Hepatocyte (in vitro differentiated cells): Measurements from ENCODE around the gene HPSE2. TPM values are rescaled to one million over a fixed set of nuclear protein-coding genes. Genes with fewer than 3 reads are reported as not detected.

Source experiments
- DNase-seq: peaks from one replicate; pipeline ENCODE4 v3.0.0-alpha.2; 2016; ENCODE audit warnings: low spot score
- H2AFZ ChIP-seq: fragments of 200-600 bp; sonication (generic); 2 replicates; pipeline ENCODE4 v1.6.0; 2016; ENCODE audit warnings: antibody characterized with exemption, mild to moderate bottlenecking
- H3K27ac ChIP-seq: fragments of 200-600 bp; sonication (generic); 2 replicates; pipeline ENCODE4 v1.5.1; 2016; ENCODE audit warnings: mild to moderate bottlenecking
- H3K27me3 ChIP-seq: fragments of 200-600 bp; sonication (generic); 2 replicates; pipeline ENCODE4 v1.6.1; 2016
- H3K36me3 ChIP-seq: fragments of 200-600 bp; sonication (generic); replicated peaks from 2 replicates; pipeline ENCODE4 v1.5.1; 2016; ENCODE audit warnings: low read depth; ENCODE audit not compliant: insufficient read depth
- H3K4me1 ChIP-seq: fragments of 200-600 bp; sonication (generic); 2 replicates; pipeline ENCODE4 v1.5.1; 2016; ENCODE audit warnings: mild to moderate bottlenecking, moderate library complexity; ENCODE audit not compliant: insufficient read depth
- H3K4me2 ChIP-seq: fragments of 200-600 bp; sonication (generic); 2 replicates; pipeline ENCODE4 v1.6.0; 2016
- H3K4me3 ChIP-seq: fragments of 200-600 bp; sonication (generic); 2 replicates; pipeline ENCODE4 v1.5.1; 2016; ENCODE audit warnings: mild to moderate bottlenecking
- H3K79me2 ChIP-seq: fragments of 200-600 bp; sonication (generic); 2 replicates; pipeline ENCODE4 v1.6.0; 2017; ENCODE audit warnings: mild to moderate bottlenecking
- H3K9me2 ChIP-seq: fragments of 200-600 bp; sonication (generic); replicated peaks from 2 replicates; pipeline ENCODE4 v1.6.0; 2017; ENCODE audit warnings: mild to moderate bottlenecking; ENCODE audit not compliant: insufficient read depth
- H3K9me3 ChIP-seq: fragments of 200-600 bp; sonication (generic); 2 replicates; pipeline ENCODE4 v1.5.1; 2016; ENCODE audit warnings: low read depth, mild to moderate bottlenecking
- H4K20me1 ChIP-seq: fragments of 200-600 bp; sonication (generic); 2 replicates; pipeline ENCODE4 v1.6.0; 2016; ENCODE audit warnings: mild to moderate bottlenecking; ENCODE audit not compliant: insufficient read depth, poor library complexity, severe bottlenecking
- CTCF ChIP-seq: fragments of 200-600 bp; sonication (generic); IDR thresholded peaks from 2 replicates; pipeline ENCODE4 v1.5.1; 2016; ENCODE audit warnings: antibody characterized with exemption, mild to moderate bottlenecking; ENCODE audit not compliant: poor library complexity
- EZH2 ChIP-seq: fragments of 200-600 bp; sonication (generic); IDR thresholded peaks from 2 replicates; pipeline ENCODE4 v1.6.1; 2016; ENCODE audit warnings: antibody characterized with exemption, mild to moderate bottlenecking, borderline replicate concordance
- EZH2phosphoT487 ChIP-seq: fragments of 200-600 bp; sonication (generic); IDR thresholded peaks from one replicate; pipeline ENCODE4 v1.6.1; 2018; ENCODE audit warnings: antibody characterized with exemption, mild to moderate bottlenecking, low read depth, moderate library complexity; ENCODE audit not compliant: unreplicated experiment, severe bottlenecking
- WGBS: methylation state at CpG from one replicate; pipeline ENCODE4 v1.1.6; 2016; ENCODE audit warnings: low lambda C conversion rate; ENCODE audit errors: missing lambda C conversion rate; 5-methylcytosine and 5-hydroxymethylcytosine counted together
- polyA plus RNA-seq: library from polyadenylated mRNA; unstranded; fragments of >200 nt; fragmentation: Nextera tagmentation; extraction: Ambion mirVana; gene quantifications from 2 replicates; pipeline ENCODE4 v1.2.1, GENCODE V29; 2016
- total RNA-seq: library from RNA; depleted of rRNA; stranded (reverse); fragments of >200 nt; gene quantifications from 2 replicates; pipeline ENCODE4 v1.2.3, GENCODE V29; 2014

HPSE2 gene
- total and polyA plus RNA-seq, 2 experiments from 2014 or later, result 3.7 to 5.7 TPM

- Histone ChIP-seq H3K27me3 (no peaks in the 10 kb centered on the region), H3K4me1 (no peaks in the 10 kb centered on the region), H4K20me1 (no peaks in the 10 kb centered on the region), H3K79me2 (no peaks in the 10 kb centered on the region), H3K4me3 (no peak overlapping the region), H3K36me3 (no peaks in the 10 kb centered on the region), H3K9me2 (no peaks in the 10 kb centered on the region), H3K27ac (no peak overlapping the region), H3K9me3 (no peaks in the 10 kb centered on the region), H2AFZ (no peak overlapping the region), H3K4me2 (no peak overlapping the region)
- 62% methylated on average over 3 of the region's 3 CpGs for WGBS
- TF ChIP-seq EZH2 (no peak), EZH2phosphoT487 (no peak), CTCF (no peak)
- DNase-seq, result no peak
Observed at GRCh38 chr10:98758463-98758862, 477.2 kb downstream of the HPSE2 start.

GRCh38 chr10:98748298-98748697 is 487.4 kb downstream of the HPSE2 start:
- H3K9me2 ChIP-seq, result no peaks in the 10 kb centered on the region
- H3K27me3 ChIP-seq, result no peaks in the 10 kb centered on the region
- H3K4me2 ChIP-seq, result no peak overlapping the region
- no peak overlapping the region for H2AFZ ChIP-seq
- H3K79me2 ChIP-seq, result no peaks in the 10 kb centered on the region
- peak; percentile 53 for DNase-seq
- no peaks in the 10 kb centered on the region for H4K20me1 ChIP-seq
- no peaks in the 10 kb centered on the region for H3K36me3 ChIP-seq
- TF ChIP-seq CTCF, result peak; percentile 42
- no peak for TF ChIP-seq EZH2
- TF ChIP-seq EZH2phosphoT487, result no peak
- H3K27ac ChIP-seq, result no peak overlapping the region
- H3K9me3 ChIP-seq, result no peaks in the 10 kb centered on the region
- H3K4me3 ChIP-seq, result no peak overlapping the region
- H3K4me1 ChIP-seq, result no peaks in the 10 kb centered on the region
- WGBS, result 31% methylated on average over 1 of the region's 1 CpG

GRCh38 chr10:98745645-98746044 is 490.0 kb downstream of the HPSE2 start:
- no peak overlapping the region for H2AFZ ChIP-seq
- no peaks in the 10 kb centered on the region for H3K36me3 ChIP-seq
- no peaks in the 10 kb centered on the region for H3K9me2 ChIP-seq
- WGBS, result 94% methylated on average over 2 of the region's 2 CpGs
- H3K4me3 ChIP-seq, result no peak overlapping the region
- TF ChIP-seq CTCF (no peak), EZH2phosphoT487 (no peak), EZH2 (no peak)
- H3K4me1 ChIP-seq, result no peaks in the 10 kb centered on the region
- DNase-seq, result no peak
- H3K4me2 ChIP-seq, result no peak overlapping the region
- H4K20me1 ChIP-seq, result no peaks in the 10 kb centered on the region
- H3K79me2 ChIP-seq, result no peaks in the 10 kb centered on the region
- no peak overlapping the region for H3K27ac ChIP-seq
- no peaks in the 10 kb centered on the region for H3K9me3 ChIP-seq
- H3K27me3 ChIP-seq, result no peaks in the 10 kb centered on the region

GRCh38 chr10:98720551-98720950 is 515.1 kb downstream of the HPSE2 start:
- DNase-seq, result no peak
- Histone ChIP-seq H3K4me1 (peaks cover 4% of the 10 kb centered on the region), H3K36me3 (no peaks in the 10 kb centered on the region), H3K27ac (no peak overlapping the region), H3K9me2 (no peaks in the 10 kb centered on the region), H3K4me2 (no peak overlapping the region), H3K4me3 (no peak overlapping the region), H4K20me1 (no peaks in the 10 kb centered on the region), H3K79me2 (no peaks in the 10 kb centered on the region), H2AFZ (no peak overlapping the region), H3K27me3 (no peaks in the 10 kb centered on the region), H3K9me3 (no peaks in the 10 kb centered on the region)
- TF ChIP-seq EZH2phosphoT487 (no peak), CTCF (no peak), EZH2 (no peak)
- WGBS, result 37% methylated on average over 1 of the region's 1 CpG
